Measurements from ENCODE around the gene FGD5. TPM values are rescaled to one million over a fixed set of nuclear protein-coding genes. Genes with fewer than 3 reads are reported as not detected.

The FGD5 gene
- total RNA-seq, 3 donors from 2014 or later = 0.13 to 0.25 TPM; not detected in 1

- no peaks in the 10 kb centered on the region for H3K4me1 Mint-ChIP-seq (ENCODE audit: low read depth)
- ATAC-seq = no peak
- peaks cover under 1% of the 10 kb centered on the region for H3K27me3 Mint-ChIP-seq (ENCODE audit: low read depth)
- no peak for DNase-seq
- no peaks in the 10 kb centered on the region for H3K36me3 Mint-ChIP-seq (ENCODE audit: insufficient read depth)
- no peaks in the 10 kb centered on the region for H3K9me3 Mint-ChIP-seq
- no peak overlapping the region for H3K4me3 Mint-ChIP-seq
Measured at GRCh38 chr3:14869917-14870782, 51.4 kb downstream of the FGD5 start.

- H3K4me1 Mint-ChIP-seq (ENCODE audit: low read depth) = no peaks in the 10 kb centered on the region
- no peaks in the 10 kb centered on the region for H3K9me3 Mint-ChIP-seq
- no peak for ATAC-seq
- H3K4me3 Mint-ChIP-seq = no peak overlapping the region
- H3K36me3 Mint-ChIP-seq (ENCODE audit: insufficient read depth) = no peaks in the 10 kb centered on the region
- DNase-seq = no peak
- no peaks in the 10 kb centered on the region for H3K27me3 Mint-ChIP-seq (ENCODE audit: low read depth)
Measured at GRCh38 chr3:14870783-14871060, 52.0 kb downstream of the FGD5 start.

- ATAC-seq = no peak
Measured at GRCh38 chr3:14871456-14872200, 52.9 kb downstream of the FGD5 start.

GRCh38 chr3:14872706-14873105 is 53.9 kb downstream of the FGD5 start:
- H3K27me3 Mint-ChIP-seq (ENCODE audit: low read depth) = no peaks in the 10 kb centered on the region
- no peaks in the 10 kb centered on the region for H3K9me3 Mint-ChIP-seq
- peaks cover under 1% of the 10 kb centered on the region for H3K4me1 Mint-ChIP-seq (ENCODE audit: low read depth)
- H3K4me3 Mint-ChIP-seq = no peak overlapping the region
- no peaks in the 10 kb centered on the region for H3K36me3 Mint-ChIP-seq (ENCODE audit: insufficient read depth)
- ATAC-seq (no peak), DNase-seq (no peak)

More at GRCh38 chr3:14871456-14872200, 52.9 kb downstream of the FGD5 start:
- H3K27me3 Mint-ChIP-seq (ENCODE audit: low read depth) = no peaks in the 10 kb centered on the region
- H3K4me1 Mint-ChIP-seq (ENCODE audit: low read depth) = no peaks in the 10 kb centered on the region
- no peak for DNase-seq
- H3K4me3 Mint-ChIP-seq = no peak overlapping the region
- H3K36me3 Mint-ChIP-seq (ENCODE audit: insufficient read depth) = no peaks in the 10 kb centered on the region
- H3K9me3 Mint-ChIP-seq = no peaks in the 10 kb centered on the region

GRCh38 chr3:14874784-14875183 is 56.0 kb downstream of the FGD5 start:
- no peaks in the 10 kb centered on the region for H3K27me3 Mint-ChIP-seq (ENCODE audit: low read depth)

GRCh38 chr3:14875411-14876175 is 56.8 kb downstream of the FGD5 start:
- Mint-ChIP-seq H3K36me3 (ENCODE audit: insufficient read depth) (no peaks in the 10 kb centered on the region), H3K4me3 (no peak overlapping the region), H3K9me3 (no peaks in the 10 kb centered on the region), H3K27me3 (ENCODE audit: low read depth) (no peaks in the 10 kb centered on the region), H3K4me1 (ENCODE audit: low read depth) (peaks cover 22% of the 10 kb centered on the region)
- no peak for DNase-seq
- ATAC-seq = no peak

More at GRCh38 chr3:14874784-14875183, 56.0 kb downstream of the FGD5 start:
- no peak overlapping the region for H3K4me3 Mint-ChIP-seq
- DNase-seq (no peak), ATAC-seq (no peak)
- no peaks in the 10 kb centered on the region for H3K9me3 Mint-ChIP-seq
- no peaks in the 10 kb centered on the region for H3K36me3 Mint-ChIP-seq (ENCODE audit: insufficient read depth)
- peaks cover 18% of the 10 kb centered on the region for H3K4me1 Mint-ChIP-seq (ENCODE audit: low read depth)

GRCh38 chr3:14876921-14877333 is 58.2 kb downstream of the FGD5 start:
- Mint-ChIP-seq H3K9me3 (no peaks in the 10 kb centered on the region), H3K27me3 (ENCODE audit: low read depth) (no peaks in the 10 kb centered on the region), H3K4me1 (ENCODE audit: low read depth) (peaks cover 34% of the 10 kb centered on the region), H3K36me3 (ENCODE audit: insufficient read depth) (no peaks in the 10 kb centered on the region), H3K4me3 (no peak overlapping the region)
- DNase-seq (no peak), ATAC-seq (no peak)

GRCh38 chr3:14877469-14877868 is 58.7 kb downstream of the FGD5 start:
- Mint-ChIP-seq H3K36me3 (ENCODE audit: insufficient read depth) (no peaks in the 10 kb centered on the region), H3K27me3 (ENCODE audit: low read depth) (no peaks in the 10 kb centered on the region), H3K4me1 (ENCODE audit: low read depth) (peaks cover 40% of the 10 kb centered on the region), H3K4me3 (no peak overlapping the region), H3K9me3 (no peaks in the 10 kb centered on the region)
- no peak for DNase-seq
- no peak for ATAC-seq

- ATAC-seq (peak in 1 of 2 donors; percentile 24), DNase-seq (no peak)
- Mint-ChIP-seq H3K36me3 (ENCODE audit: insufficient read depth) (no peaks in the 10 kb centered on the region), H3K9me3 (no peaks in the 10 kb centered on the region), H3K4me3 (no peak overlapping the region), H3K4me1 (ENCODE audit: low read depth) (peaks cover 58% of the 10 kb centered on the region), H3K27me3 (ENCODE audit: low read depth) (no peaks in the 10 kb centered on the region)
Measured at GRCh38 chr3:14879211-14879874, 60.6 kb downstream of the FGD5 start.

GRCh38 chr3:14880447-14881106 is 61.8 kb downstream of the FGD5 start:
- H3K4me3 Mint-ChIP-seq = peak overlapping the region; percentile 0
- no peaks in the 10 kb centered on the region for H3K36me3 Mint-ChIP-seq (ENCODE audit: insufficient read depth)
- peaks cover 71% of the 10 kb centered on the region for H3K4me1 Mint-ChIP-seq (ENCODE audit: low read depth)
- DNase-seq (no peak), ATAC-seq (no peak)
- no peaks in the 10 kb centered on the region for H3K9me3 Mint-ChIP-seq
- H3K27me3 Mint-ChIP-seq (ENCODE audit: low read depth) = no peaks in the 10 kb centered on the region

GRCh38 chr3:14883226-14883625 is 64.5 kb downstream of the FGD5 start:
- no peaks in the 10 kb centered on the region for H3K36me3 Mint-ChIP-seq (ENCODE audit: insufficient read depth)
- DNase-seq (no peak), ATAC-seq (no peak)
- no peaks in the 10 kb centered on the region for H3K9me3 Mint-ChIP-seq
- no peak overlapping the region for H3K4me3 Mint-ChIP-seq
- H3K27me3 Mint-ChIP-seq (ENCODE audit: low read depth) = no peaks in the 10 kb centered on the region
- H3K4me1 Mint-ChIP-seq (ENCODE audit: low read depth) = peaks cover 82% of the 10 kb centered on the region

- Mint-ChIP-seq H3K9me3 (no peaks in the 10 kb centered on the region), H3K4me3 (peak overlapping the region; percentile 29), H3K27me3 (ENCODE audit: low read depth) (no peaks in the 10 kb centered on the region), H3K36me3 (ENCODE audit: insufficient read depth) (no peaks in the 10 kb centered on the region), H3K4me1 (ENCODE audit: low read depth) (peaks cover 69% of the 10 kb centered on the region)
- DNase-seq (no peak), ATAC-seq (peak in 1 of 2 donors; percentile 23)
Measured at GRCh38 chr3:14884665-14885064, 65.9 kb downstream of the FGD5 start.

- Mint-ChIP-seq H3K4me3 (peak overlapping the region; percentile 51), H3K36me3 (ENCODE audit: insufficient read depth) (no peaks in the 10 kb centered on the region), H3K27me3 (ENCODE audit: low read depth) (no peaks in the 10 kb centered on the region), H3K9me3 (no peaks in the 10 kb centered on the region), H3K4me1 (ENCODE audit: low read depth) (peaks cover 71% of the 10 kb centered on the region)
- ATAC-seq = no peak
- no peak for DNase-seq
Measured at GRCh38 chr3:14885307-14885706, 66.5 kb downstream of the FGD5 start.

Measured in activated T-cell treated with anti-CD3 and anti-CD28 coated beads, Interleukin-2, amount 50 U/mL, for 4 hours (primary cell).